Measurements from ENCODE around the gene ARHGEF4.

The ARHGEF4 gene

DNA sequence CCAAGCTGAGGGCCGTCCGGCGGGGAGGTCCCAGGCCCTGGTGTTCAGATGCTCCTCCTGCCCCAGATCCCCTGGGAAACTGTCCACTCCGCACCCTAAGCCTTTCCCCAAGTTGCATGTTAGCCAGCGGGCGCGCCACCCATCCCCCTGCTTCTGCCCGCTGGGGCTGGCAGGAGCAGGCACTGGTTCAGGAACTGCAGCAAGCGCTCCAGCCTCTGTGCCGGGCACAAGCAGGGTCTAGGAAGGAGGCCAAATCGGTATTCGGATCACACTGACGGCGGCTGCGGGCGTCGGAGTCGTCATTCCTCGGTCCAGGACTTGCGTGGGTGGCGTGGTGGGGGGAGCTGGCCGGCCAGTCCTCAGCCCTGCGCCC lies 202.8 kb downstream of the ARHGEF4 start:
- DNase-seq (ENCODE audit: low spot score) = no peak

DNA sequence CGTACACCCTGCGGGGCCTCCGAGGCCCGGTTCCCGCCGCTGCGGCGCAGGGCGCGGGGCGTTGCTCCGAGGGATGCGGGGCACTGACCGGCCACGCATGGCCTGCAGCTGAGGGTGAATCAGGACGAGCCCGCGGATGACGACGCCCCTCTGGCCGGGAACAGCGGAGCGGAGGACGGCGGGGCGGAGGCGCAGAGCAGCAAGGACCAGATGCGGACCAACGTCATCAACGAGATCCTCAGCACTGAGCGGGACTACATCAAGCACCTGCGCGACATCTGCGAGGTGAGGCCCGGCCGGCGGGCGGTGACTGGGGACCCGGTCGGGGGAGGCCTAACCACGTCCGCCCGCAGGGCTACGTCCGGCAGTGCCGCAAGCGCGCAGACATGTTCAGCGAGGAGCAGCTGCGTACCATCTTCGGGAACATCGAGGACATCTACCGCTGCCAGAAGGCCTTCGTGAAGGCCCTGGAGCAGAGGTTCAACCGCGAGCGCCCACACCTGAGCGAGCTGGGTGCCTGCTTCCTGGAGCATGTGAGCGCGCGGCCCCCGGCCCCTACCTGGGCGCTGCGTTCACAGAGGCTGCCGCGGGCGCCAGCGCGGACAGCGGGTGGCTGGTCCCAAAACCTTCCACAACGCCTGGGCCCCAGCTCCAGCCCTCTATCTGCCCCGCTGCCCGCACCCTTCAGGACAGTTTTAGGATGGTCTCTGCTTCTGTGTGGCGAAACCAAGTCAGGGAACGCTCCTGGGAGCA lies 203.4 kb downstream of the ARHGEF4 start:
- DNase-seq (ENCODE audit: low spot score) = peak; percentile 25

DNA sequence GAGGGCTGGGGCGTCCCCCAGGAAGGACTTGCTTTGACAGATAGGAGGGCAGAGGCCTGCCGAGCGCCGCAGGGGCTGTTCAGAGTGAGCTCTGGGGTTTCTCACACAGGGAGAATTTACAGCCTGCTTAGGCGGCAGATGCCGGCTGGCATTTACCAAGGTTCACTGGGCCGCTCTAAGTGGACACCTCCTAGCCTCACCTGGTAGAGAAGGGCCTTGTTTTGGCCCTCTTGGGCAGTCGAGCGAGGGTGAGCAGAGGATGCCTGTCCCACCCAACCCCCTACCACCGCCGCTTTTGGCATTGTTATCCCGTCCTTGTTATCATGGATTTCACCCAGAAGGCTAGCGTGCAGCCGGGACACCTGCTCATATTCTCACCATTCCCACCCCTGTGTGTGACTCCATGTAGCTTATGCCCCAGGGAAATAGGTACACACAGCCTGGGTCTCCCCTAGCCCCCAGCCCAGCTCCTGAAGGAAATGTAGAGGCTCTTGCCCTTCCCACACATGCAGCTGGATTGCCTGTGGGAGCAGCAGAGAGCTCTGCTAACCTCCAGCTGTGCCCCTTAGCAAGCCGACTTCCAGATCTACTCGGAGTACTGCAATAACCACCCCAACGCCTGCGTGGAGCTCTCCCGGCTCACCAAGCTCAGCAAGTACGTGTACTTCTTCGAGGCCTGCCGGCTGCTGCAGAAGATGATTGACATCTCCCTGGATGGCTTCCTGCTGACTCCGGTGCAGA lies 204.1 kb downstream of the ARHGEF4 start:
- DNase-seq (ENCODE audit: low spot score) = no peak

DNA sequence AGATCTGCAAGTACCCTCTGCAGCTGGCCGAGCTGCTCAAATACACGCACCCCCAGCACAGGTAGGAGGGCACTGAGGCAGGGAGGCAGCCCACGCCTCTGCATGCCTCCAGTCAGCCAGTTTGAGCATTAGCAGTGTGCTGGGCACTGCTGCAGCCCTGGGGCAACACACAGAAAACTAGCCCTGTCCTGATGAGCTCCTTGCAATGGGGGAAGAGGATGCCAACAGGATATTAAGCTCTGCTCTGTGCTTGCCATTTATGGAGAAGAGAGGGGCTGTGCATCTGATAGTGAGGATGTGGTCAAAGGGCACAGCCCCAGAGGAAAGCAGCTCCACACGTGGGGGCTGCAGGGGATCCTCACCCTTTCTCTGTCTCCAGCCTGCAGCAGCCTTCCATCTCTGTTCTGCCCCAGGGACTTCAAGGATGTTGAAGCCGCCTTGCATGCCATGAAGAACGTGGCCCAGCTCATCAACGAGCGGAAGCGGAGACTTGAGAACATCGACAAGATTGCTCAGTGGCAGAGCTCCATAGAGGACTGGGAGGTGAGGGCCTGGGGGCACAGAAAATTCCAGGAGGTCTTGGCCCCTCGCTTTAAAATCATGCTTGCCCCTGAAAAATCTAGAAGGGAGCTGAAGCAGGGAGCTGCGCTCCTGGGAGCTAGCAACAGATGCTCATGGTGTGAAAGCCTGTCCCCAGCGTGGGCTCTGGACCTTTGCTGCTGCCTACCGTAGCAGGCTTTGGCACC lies 204.9 kb downstream of the ARHGEF4 start:
- no peak for DNase-seq (ENCODE audit: low spot score)

DNA sequence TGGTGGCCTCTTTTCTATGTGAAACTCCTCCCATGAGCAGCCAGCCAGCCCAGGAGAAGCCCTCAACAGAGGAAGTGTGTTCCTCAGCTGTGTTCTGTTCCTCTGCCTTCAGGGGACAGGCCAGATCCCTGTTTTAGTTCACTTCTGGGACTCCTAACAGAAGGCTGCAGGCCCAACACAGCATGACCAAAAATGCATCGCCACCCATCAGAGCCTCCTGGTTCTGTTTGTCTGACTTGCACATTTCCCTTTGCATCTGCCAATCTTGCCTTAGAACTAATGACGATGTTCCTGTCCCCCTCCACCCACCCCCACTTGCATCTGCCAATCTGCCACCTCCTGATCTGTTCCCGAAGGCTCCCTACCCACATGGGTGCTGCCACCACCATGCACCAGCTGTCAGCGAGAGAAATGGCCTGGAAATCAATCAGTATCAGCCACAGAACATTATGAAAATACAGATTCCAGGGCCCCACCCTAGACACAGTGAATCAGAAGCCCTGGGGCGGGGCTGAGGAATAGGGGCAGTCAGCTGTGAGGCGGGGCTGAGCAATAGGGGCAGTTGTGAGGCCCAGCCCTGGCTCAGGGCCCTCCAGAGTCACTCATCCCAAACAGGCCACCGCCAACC lies 205.5 kb downstream of the ARHGEF4 start:
- no peak for DNase-seq (ENCODE audit: low spot score)

DNA sequence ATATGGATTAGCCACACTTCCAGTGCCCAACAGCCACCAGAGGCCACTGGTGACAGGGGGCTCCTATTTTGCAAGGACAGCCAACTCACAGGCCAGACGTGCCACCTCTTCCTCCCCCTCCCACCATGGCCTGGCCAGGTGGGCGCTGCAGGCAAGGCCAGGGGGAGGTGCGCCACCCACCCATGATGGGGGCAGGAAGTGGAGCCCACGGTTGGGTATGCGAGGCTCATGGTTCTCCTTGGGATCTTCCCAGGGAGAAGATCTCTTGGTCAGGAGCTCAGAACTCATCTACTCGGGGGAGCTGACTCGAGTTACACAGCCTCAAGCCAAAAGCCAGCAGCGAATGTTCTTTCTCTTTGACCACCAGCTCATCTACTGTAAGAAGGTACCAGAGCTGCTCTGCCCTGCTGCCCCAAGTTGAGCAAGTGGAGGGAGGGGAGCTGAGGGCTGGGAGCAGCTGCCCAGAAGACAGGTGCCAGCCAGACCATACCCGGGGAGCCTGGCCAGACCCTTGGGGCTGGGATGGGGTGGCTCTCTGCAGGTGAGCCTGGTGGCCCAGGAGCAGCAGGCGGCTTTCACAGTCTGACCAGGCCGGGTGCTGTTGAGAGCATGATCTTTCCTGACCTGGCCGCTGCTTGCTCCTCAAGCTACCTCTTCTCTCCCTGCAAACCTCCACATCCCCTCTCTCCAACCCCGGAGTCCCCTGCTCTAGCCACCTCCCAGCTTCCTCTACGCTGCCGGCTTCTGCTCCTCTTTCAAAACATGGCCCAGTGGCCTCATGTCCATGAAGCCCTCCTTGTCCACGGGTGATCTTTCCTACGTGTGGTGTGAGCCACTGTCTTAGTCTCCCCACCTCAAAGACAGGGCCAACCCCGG lies 206.7 kb downstream of the ARHGEF4 start:
- DNase-seq (ENCODE audit: low spot score) = no peak

DNA sequence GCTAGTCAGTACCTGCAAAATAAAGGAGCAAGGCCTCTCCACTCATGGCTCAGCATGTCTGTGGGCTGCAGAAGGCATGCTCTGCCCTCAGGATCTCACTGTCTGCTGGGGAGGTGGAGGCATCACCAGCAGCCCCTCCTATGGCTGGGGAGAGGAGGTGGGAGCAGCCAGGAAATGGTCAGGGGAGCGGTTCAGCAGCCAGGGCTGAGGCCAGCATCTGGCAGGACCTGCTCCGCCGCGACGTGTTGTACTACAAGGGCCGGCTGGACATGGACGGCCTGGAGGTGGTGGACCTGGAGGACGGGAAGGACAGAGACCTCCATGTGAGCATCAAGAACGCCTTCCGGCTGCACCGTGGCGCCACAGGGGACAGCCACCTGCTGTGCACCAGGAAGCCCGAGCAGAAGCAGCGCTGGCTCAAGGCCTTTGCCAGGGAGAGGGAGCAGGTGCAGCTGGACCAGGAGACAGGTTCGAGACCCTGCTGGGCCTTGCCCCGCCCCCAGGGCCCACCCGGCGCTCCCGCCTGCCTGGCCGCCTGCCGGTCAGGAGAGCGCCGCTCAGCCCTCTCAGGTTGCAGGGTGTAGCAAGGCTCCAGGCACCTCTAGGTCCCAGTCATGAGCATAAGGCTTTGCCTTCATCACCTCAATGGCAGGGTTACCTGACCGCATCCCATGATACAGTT lies 207.5 kb downstream of the ARHGEF4 start:
- no peak for DNase-seq (ENCODE audit: low spot score)

DNA sequence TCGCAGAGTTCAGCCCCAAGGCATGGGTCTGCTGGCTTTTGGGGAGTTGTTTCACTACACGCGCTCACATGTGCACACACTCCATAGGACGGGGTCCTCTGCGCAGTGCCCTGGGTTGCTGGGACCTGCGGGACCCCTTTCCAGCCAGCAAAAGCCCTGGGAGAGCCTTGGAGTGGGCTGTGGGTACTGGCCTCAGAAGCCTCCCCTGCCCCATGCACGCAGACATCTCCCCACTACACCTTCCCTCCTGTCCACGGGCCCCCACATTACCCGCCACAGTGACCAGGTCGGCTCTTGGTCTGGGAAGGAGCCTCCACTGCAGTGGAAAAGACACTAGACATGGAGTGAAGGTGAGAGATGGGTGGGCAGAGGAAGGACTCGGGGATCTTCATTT lies 208.0 kb downstream of the ARHGEF4 start:
- DNase-seq (ENCODE audit: low spot score) = no peak

DNA sequence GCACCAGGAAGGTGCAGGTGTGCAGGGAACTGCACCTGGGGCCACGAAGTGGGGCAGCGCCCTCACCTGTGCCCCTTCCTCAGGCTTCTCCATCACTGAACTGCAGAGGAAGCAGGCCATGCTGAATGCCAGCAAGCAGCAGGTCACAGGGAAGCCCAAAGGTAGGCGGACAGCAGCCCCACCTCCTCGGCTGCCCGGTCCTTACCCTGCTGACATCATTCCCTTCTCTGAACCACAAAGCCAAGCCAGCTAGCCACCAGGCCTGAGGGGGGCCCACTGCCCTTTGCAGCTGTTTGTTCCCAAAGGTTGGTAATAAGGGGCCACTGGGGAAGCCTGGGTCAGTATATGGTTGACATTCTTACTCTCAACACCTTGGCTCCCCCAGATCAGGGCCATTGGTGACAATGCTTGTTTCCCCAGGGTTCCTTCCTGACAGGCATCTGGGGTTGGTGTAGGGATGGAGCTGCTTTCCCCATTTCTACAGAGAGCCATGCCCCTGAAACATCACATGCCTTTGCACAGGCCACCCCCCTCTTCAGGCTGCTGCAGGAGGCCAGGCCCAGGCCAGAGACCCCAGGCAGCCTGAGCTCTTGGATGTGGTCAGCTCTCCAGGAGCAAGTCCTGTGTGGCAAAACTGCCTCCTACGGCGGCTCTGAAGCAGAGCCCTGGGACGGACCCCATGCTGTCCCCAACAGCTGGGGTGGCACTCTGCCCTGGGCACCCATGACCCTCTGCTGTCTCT lies 208.7 kb downstream of the ARHGEF4 start:
- DNase-seq (ENCODE audit: low spot score) = no peak

DNA sequence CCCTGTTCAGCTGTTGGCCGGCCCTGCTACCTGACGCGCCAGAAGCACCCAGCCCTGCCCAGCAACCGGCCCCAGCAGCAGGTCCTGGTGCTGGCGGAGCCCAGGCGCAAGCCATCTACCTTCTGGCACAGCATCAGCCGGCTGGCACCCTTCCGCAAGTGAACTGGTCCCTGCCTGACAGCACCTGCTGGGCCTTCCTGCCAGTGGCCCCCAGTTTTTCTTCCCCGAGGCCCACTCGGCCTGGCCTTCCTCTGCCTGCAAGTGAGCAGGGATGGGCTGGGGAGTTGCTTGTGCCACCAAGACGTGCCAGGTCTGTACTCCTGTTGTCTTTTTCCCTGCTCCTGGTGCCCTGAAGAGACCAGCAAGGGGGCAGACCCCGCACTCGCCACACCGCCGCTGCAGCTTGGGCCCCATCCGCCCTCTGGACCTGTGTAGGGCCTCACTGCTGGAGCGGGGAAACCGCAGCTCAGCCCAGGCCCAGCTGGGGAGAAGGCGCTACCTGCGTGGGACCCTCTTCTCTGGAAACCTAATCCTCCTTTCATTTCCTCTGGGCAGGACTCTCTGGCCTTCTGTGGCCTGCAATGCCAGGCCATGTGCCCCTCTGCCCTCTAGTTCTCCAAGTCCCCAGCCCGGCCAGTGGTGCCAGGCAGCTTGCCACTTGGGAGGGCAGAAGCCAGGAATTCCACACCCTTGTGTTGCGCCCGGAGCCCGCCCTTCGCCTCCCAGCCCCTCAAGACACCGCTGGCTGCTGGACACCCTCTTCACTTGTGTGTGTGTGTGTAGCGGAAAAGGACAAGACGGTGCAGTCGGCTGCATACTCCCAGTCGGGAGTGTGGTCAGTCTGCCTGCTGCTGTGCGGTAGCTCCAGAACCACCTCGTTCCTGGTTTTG lies 209.6 kb downstream of the ARHGEF4 start:
- DNase-seq (ENCODE audit: low spot score) = no peak

DNA sequence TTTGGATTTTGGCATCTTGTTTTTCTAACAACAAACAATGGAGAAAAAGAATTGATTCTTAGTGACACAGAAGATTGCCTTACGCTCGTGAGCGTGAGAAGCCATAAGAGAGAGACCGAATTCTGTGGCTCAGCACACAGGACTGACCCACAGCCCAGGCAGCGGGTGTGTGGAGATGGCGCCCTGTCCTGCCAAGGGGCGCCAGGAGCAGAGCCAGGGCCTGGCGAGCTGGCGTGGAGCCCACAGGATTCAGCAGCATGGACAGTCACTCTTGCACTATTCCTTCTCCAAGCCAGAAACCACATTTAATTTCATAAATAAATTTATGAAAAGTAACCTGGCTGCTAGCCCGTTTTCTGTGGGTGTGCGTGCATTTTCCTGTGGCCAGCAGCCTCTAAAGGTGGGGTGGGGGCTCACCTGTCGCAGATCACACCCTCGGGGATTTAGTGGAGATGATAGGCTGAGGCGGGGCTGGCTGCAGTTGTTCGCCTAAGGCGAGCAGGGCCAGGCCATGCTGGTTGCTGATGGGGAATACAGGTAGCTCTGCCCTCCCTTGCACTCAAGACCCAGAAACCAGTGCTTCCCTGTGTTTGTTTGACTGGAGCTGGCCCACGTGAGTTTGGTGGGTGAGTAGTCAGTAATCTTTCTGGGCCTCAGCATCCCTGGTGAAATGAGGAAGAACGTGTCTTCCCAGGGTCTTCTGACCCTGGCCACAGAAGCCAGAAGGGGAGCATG lies 210.4 kb downstream of the ARHGEF4 start:
- no peak for DNase-seq (ENCODE audit: low spot score)

DNA sequence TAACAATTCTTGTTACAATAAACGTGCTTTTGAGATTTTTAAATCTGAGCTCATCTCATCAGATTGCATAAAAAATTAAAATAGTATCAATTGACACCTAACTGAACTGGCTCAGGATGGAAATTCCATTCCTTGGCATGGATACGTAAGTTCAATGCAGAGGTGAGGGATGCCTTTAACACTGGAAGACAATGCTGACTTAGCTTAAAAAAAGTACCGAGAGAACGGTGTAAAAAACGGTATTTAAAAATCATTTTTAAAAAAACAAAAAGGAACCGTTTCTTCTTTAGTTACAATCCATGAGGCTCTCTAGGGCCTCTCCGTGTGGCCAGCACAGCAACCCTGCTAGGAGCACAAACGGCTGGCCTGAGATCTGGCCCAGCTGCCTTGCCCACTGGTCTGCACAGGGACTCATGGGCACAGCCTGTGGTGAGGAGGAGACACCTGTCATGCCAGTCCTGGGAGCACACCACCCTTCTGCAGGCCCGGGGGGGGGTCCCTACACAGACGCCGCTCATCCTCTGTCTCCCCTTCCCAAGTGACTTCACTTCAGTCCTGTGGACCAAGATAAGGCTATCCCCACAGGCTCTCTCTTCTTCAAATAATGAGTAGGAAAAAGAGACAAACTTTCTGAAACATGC lies 211.3 kb downstream of the ARHGEF4 start:
- no peak for DNase-seq (ENCODE audit: low spot score)

DNA sequence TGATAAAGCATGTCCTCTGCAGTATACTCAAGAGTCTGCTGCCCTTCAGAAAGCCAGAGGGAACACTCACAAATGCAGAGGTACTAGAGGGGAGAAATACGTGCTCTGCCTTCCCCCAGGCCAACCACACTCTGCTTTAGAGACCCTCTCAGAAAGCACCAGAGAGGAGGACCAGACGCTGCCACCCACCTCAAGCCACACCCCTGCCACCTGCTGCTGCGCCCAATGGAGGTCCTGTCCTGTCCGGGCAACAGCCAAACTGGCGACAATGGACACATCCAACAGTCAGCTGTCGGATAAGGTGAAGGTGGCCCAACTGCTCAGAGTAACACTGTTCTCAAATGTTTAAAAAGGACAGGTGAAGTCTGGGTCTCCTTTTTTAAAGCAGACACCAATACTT lies 211.9 kb downstream of the ARHGEF4 start:
- DNase-seq (ENCODE audit: low spot score) = no peak

DNA sequence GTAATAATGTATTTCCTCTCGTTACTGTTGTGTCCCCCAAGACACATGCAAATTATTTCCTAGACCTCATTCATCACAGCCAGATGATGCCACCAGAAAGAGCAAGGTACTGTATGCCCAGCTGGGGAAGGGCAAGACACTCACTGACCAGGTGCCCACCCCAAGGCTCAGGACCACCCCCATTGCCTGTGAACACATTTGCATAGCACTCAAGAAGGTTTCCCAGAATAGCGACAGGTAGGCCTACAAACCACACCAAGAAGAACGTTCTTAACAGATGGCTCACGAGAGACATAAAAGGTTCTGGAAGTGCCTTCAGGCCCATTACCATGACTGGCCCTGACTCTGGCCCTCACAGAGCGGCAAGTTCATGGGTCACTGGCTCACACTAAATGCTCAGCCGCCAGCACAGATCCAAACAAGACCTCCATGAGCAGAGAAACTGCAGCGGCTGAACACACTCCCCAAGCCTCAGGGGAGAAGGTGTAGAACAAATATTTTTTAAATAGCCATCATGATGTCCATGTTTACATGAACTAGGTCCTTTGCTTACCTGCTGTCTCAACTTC lies 212.5 kb downstream of the ARHGEF4 start:
- DNase-seq (ENCODE audit: low spot score) = no peak

DNA sequence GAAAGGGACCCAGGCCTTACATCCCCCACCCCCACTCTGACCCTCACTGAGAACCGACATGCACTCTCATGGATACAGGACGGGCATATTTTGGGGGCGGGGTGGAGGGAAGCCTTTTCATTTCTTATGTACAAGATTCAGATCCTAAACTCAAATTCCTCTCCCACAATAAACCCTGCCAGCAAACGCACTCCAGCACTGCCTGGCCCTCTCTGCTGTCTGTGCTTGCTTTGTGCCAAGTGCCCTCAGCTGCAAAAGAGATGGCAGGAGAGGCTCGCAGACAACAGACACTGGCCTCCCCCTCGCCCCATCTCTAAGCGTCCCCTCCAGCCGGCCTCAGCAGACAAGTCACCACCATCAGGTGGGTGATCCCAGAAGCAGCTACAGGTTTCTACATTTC lies 214.2 kb downstream of the ARHGEF4 start:
- DNase-seq (ENCODE audit: low spot score) = no peak

DNA sequence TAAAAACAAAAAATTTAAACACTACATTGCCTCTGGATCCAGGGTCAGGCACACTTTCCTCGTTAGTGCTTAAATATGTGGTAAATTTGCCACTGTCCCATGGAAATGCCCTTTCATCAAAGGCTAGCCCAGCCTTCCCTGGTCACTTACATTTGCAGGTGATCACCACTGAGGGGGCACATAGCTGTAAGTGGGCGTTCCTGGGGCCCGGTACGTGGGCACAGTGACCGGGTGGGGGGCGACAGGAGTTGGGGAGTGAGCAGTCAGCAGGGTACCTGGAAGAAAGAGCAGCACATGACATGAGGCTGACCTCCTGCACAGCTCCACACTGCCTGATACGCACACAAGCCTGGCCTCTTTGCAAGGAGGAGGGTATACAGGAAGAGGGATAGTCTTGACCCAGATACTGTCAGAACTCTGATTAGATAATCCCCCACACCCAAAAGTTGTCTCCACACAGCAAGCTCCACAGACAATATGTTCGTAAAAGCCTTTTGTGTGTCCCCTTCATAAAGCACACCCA lies 216.1 kb downstream of the ARHGEF4 start:
- DNase-seq (ENCODE audit: low spot score) = no peak

DNA sequence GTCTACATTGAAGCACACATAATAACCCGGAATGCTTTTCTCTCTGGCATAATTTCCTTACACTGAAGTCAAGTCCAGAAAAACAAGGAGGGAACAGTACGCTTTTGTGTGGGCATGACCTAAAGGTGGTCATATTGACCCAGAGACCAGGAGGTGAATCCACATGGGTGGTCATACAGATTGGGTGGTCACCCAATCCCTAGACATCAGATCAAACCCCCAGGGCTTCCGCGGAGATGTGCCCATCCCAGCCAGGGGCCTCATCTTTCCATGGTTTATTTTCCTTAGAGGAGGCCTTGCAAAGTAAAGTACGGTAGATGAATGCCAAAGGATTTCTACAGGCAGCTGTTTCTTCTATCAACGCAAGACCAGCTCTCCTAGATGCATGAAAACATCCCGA lies 217.8 kb downstream of the ARHGEF4 start:
- DNase-seq (ENCODE audit: low spot score) = no peak

All from CD4-positive, alpha-beta T cell treated with Interleukin-6 at 100 ng/mL for 8 hours (primary cell).